A172 (cell line): ENCODE data around the gene TNFRSF17. TPM values are rescaled to one million over a fixed set of nuclear protein-coding genes. Genes with fewer than 3 reads are reported as not detected.
"Not testable (repeated sequence)": the region's sequence is repeated elsewhere in the genome, so short reads cannot be mapped to it uniquely, and the experiment has no call there.

Experiments
- DNase-seq: peaks from one replicate; pipeline ENCODE4 v3.0.0-alpha.2; 2015; ENCODE audit warnings: low spot score
- total RNA-seq: library from RNA; depleted of rRNA; stranded (reverse); fragments of >200 nt; shearing (Covaris generic); gene quantifications from 2 replicates; pipeline ENCODE4 v1.2.3, GENCODE V29; 2014; rRNA removed

Gene TNFRSF17
- total RNA-seq: not detected in 2 replicates

- DNase-seq: no peak
Observed at GRCh38 chr16:11964761-11965551, at the start of gene TNFRSF17. Gene TNFRSF17 (plus strand): TSS chr16:11965210. CDS start chr16:11965325, 115 bp downstream.

GRCh38 chr16:11915644-11916523 is 49.1 kb upstream of the TNFRSF17 start, which contains the start of gene GSPT1:
Gene GSPT1 (minus strand): TSS chr16:11915956. CDS start chr16:11915720, 236 bp downstream.
- DNase-seq: peak; percentile 96

- DNase-seq: peak; percentile 82
Observed at GRCh38 chr16:11916524-11917285, 48.3 kb upstream of the TNFRSF17 start.

- DNase-seq: not testable (repeated sequence)
Observed at GRCh38 chr16:11924046-11924445, 41.0 kb upstream of the TNFRSF17 start.

GRCh38 chr16:11927350-11927749 is 37.7 kb upstream of the TNFRSF17 start:
- not testable (repeated sequence) for DNase-seq

GRCh38 chr16:11941945-11942344 is 23.1 kb upstream of the TNFRSF17 start, which contains the start of gene NPIPB2:
Gene NPIPB2 (minus strand): TSS chr16:11942045. CDS start chr16:11942045, 0 bp downstream.
- DNase-seq: not testable (repeated sequence)

- no peak for DNase-seq
Observed at GRCh38 chr16:11946433-11946832, 18.6 kb upstream of the TNFRSF17 start.

GRCh38 chr16:11948819-11949218 is 16.2 kb upstream of the TNFRSF17 start:
- no peak for DNase-seq

GRCh38 chr16:11949527-11949926 is 15.5 kb upstream of the TNFRSF17 start:
- DNase-seq: peak; percentile 57

- DNase-seq: no peak
Observed at GRCh38 chr16:11950388-11950787, 14.6 kb upstream of the TNFRSF17 start.

- not testable (repeated sequence) for DNase-seq
Observed at GRCh38 chr16:11953576-11953975, 11.4 kb upstream of the TNFRSF17 start.

- DNase-seq: peak; percentile 92
Observed at GRCh38 chr16:11955713-11956123, 9.3 kb upstream of the TNFRSF17 start.

GRCh38 chr16:11956558-11956957 is 8.5 kb upstream of the TNFRSF17 start:
- DNase-seq: no peak

GRCh38 chr16:11957591-11958395 is 7.2 kb upstream of the TNFRSF17 start:
- no peak for DNase-seq

- not testable (repeated sequence) for DNase-seq
Observed at GRCh38 chr16:11962457-11962856, 2.6 kb upstream of the TNFRSF17 start.

GRCh38 chr16:11962978-11963377 is 2.0 kb upstream of the TNFRSF17 start:
- DNase-seq: not testable (repeated sequence)

- no peak for DNase-seq
Observed at GRCh38 chr16:11963706-11964105, 1.3 kb upstream of the TNFRSF17 start.

GRCh38 chr16:11966173-11966572 is 1.2 kb downstream of the TNFRSF17 start:
- no peak for DNase-seq

GRCh38 chr16:11967195-11967911 is 2.3 kb downstream of the TNFRSF17 start:
- no peak for DNase-seq

- no peak for DNase-seq
Observed at GRCh38 chr16:11968577-11968976, 3.6 kb downstream of the TNFRSF17 start.
